ENCODE data around the gene CECR2. TPM values are rescaled to one million over a fixed set of nuclear protein-coding genes. Genes with fewer than 3 reads are reported as not detected.

CECR2 gene
- total RNA-seq, 1 experiment from 2014 or later = 154 TPM

DNA sequence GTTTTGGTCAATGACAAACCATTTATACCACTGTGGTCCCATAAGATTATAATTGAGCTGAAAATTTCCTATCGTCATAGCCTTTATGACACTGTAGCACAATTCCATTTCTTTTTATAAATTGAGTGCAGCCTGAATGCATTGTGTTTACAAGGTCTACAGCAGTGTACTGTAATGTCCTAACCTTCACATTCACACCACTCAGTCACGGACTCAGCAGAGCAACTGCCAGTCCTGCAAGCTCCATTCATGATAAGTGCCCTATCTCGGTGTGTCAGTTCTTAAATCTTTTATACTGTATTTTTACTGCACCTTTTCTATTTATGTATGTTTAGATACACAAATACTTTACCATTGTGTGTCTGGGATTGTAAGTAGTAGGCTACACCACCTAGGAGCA lies 138.8 kb downstream of the CECR2 start:
- H3K27me3 Mint-ChIP-seq (ENCODE audit: low read depth) = no peaks in the 10 kb centered on the region
- Histone ChIP-seq H3K14ac (ENCODE audit: insufficient read depth, low read length) (no peak overlapping the region), H4K5ac (ENCODE audit: insufficient read length, low read depth, low read length) (no peak overlapping the region), H4K8ac (replicated peaks; ENCODE audit: insufficient read length, low read depth, low read length) (no peak overlapping the region), H3K56ac (ENCODE audit: insufficient read length, low read depth, low read length) (no peak overlapping the region), H3K79me1 (ENCODE audit: insufficient read depth, low read depth, low read length, poor library complexity, severe bottlenecking) (no peaks in the 10 kb centered on the region), H3T11ph (ENCODE audit: low read length) (no peak overlapping the region), H2BK15ac (ENCODE audit: low read depth, low read length) (no peak overlapping the region), H2BK5ac (ENCODE audit: insufficient read length, low read length) (no peak overlapping the region), H3K9me3 (ENCODE audit: control insufficient read depth, low read depth, low read length) (no peaks in the 10 kb centered on the region), H3K23ac (ENCODE audit: insufficient read length, low read depth, low read length) (no peak overlapping the region), H2BK12ac (ENCODE audit: insufficient read length, low read depth, low read length) (no peak overlapping the region), H2AFZ (ENCODE audit: low read length) (no peak overlapping the region), H3K27me3 (ENCODE audit: insufficient read depth, low read length) (no peaks in the 10 kb centered on the region), H3K79me2 (ENCODE audit: insufficient read depth, low read length) (no peaks in the 10 kb centered on the region), H3K23me2 (ENCODE audit: insufficient read length, low read depth, low read length, poor library complexity, severe bottlenecking) (no peaks in the 10 kb centered on the region), H4K91ac (ENCODE audit: insufficient read length, low read depth, low read length) (no peak overlapping the region), H4K20me1 (ENCODE audit: control insufficient read depth, insufficient read depth, insufficient read length) (no peaks in the 10 kb centered on the region), H3K4ac (ENCODE audit: low read depth, low read length) (no peak overlapping the region), H3K4me2 (ENCODE audit: insufficient read depth, insufficient read length, low read length) (no peak overlapping the region), H2BK20ac (ENCODE audit: low read depth, low read length, poor library complexity, severe bottlenecking) (no peak overlapping the region), H3K9ac (ENCODE audit: extremely low read depth, insufficient read length, low read length) (no peak overlapping the region), H3K18ac (ENCODE audit: insufficient read length, low read depth, low read length) (no peak overlapping the region), H3K4me1 (ENCODE audit: insufficient read depth, low read length) (no peaks in the 10 kb centered on the region), H2AK5ac (ENCODE audit: insufficient read length, low read length) (no peak overlapping the region), H3K27ac (ENCODE audit: insufficient read length, low read depth, low read length) (no peak overlapping the region), H2BK120ac (ENCODE audit: low read depth, low read length, poor library complexity, severe bottlenecking) (no peak overlapping the region)
- no peak overlapping the region for H3K27ac Mint-ChIP-seq
- TF ChIP-seq, protein P1, sequence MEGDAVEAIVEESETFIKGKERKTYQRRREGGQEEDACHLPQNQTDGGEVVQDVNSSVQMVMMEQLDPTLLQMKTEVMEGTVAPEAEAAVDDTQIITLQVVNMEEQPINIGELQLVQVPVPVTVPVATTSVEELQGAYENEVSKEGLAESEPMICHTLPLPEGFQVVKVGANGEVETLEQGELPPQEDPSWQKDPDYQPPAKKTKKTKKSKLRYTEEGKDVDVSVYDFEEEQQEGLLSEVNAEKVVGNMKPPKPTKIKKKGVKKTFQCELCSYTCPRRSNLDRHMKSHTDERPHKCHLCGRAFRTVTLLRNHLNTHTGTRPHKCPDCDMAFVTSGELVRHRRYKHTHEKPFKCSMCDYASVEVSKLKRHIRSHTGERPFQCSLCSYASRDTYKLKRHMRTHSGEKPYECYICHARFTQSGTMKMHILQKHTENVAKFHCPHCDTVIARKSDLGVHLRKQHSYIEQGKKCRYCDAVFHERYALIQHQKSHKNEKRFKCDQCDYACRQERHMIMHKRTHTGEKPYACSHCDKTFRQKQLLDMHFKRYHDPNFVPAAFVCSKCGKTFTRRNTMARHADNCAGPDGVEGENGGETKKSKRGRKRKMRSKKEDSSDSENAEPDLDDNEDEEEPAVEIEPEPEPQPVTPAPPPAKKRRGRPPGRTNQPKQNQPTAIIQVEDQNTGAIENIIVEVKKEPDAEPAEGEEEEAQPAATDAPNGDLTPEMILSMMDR (conservative IDR thresholded peaks at IDR 0.05) = no peak
- no peaks in the 10 kb centered on the region for H3K9me3 Mint-ChIP-seq
- H3K4me3 Mint-ChIP-seq = no peak overlapping the region
- WGBS (ENCODE audit: extremely low coverage, insufficient read length, low lambda C conversion rate) = no CpG with 5 or more reads among the region's 3 CpGs
- no peak for DNase-seq
- peaks cover 43 to 89% (median 88%) of the 10 kb centered on the region in 3 experiments; a peak in 6 of 7 replicates for H3K36me3 Mint-ChIP-seq (ENCODE audit: insufficient read depth in 1 of 3, low read depth in 3 of 3)
- no peaks in the 10 kb centered on the region for H3K4me1 Mint-ChIP-seq
